ENCODE data around the gene VWA3A. TPM values are rescaled to one million over a fixed set of nuclear protein-coding genes. Genes with fewer than 3 reads are reported as not detected.

Gene VWA3A
- total RNA-seq, 2 experiments from 2014 or later = not detected

DNA sequence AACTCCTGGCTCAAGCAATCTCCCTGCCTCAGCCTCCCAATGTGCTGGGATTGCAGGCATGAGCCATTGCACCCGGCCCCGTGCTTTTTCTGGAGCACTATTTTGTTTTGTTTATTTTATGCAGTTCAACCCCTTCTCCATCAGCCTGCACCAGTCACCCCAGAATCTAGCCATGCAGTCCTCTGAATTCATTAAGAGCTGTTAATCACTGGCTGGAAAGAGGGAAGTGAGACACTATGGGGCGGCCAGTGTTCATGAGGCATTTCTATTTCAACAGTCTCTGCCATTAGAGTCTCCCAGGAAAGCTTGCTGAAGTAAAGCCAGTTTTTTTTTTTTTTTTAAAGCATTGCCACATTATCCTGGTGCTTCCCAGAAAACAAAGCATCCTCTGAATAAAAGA is 1.7 kb downstream of the VWA3A start:
- Histone ChIP-seq H3K4me2 (ENCODE audit: low read length) (no peak overlapping the region), H3K79me2 (ENCODE audit: insufficient read depth, low read depth, low read length) (no peaks in the 10 kb centered on the region), H3K4me1 (ENCODE audit: insufficient read depth, low read length, poor library complexity, severe bottlenecking) (no peaks in the 10 kb centered on the region), H3K36me3 (ENCODE audit: insufficient read depth, low read length) (no peaks in the 10 kb centered on the region), H3K27ac (ENCODE audit: low read depth, low read length, poor library complexity, severe bottlenecking) (no peak overlapping the region), H4K20me1 (ENCODE audit: insufficient read depth, low read length) (no peaks in the 10 kb centered on the region), H3K9me2 (ENCODE audit: insufficient read depth, low read length) (no peaks in the 10 kb centered on the region), H3K9me3 (ENCODE audit: low read length) (no peaks in the 10 kb centered on the region), H2AFZ (ENCODE audit: low read length) (no peak overlapping the region), H3K4me3 (ENCODE audit: low read depth, low read length, poor library complexity, severe bottlenecking) (no peak overlapping the region)
- intact Hi-C loops (cut with micrococcal nuclease; ENCODE audit: unreplicated experiment) = no loop called here
- BruUV-seq (replicated peaks) = no TSS peak
- POLR2A ChIA-PET = interaction anchor here (0.7 to 1.3 kb wide), 3 partner anchors 8 to 94 kb away, joined by 3 to 4 read pairs (median 3); no protein-coding TSS in a partner anchor
- CTCF ChIA-PET (ENCODE audit: unreplicated experiment) = interaction anchor here (0.6 kb wide), 1 partner anchor 17 kb away, joined by 3 read pairs; no protein-coding TSS in a partner anchor
- TF ChIP-seq EZH2phosphoT487 (IDR thresholded peaks at IDR 0.05; ENCODE audit: borderline replicate concordance, low read depth, low read length) (no peak), CTCF (conservative IDR thresholded peaks at IDR 0.05; ENCODE audit: low read length) (no peak)
- DNase-seq (ENCODE audit: low spot score) = no peak

GRCh38 chr16:22098405-22099255 is 6.3 kb downstream of the VWA3A start:
- Histone ChIP-seq H2AFZ (ENCODE audit: low read length) (peak overlapping the region; percentile 35; the same call in 1 of the 2 replicates), H3K27ac (ENCODE audit: low read depth, low read length, poor library complexity, severe bottlenecking) (no peak overlapping the region), H3K36me3 (ENCODE audit: insufficient read depth, low read length) (no peaks in the 10 kb centered on the region), H3K4me2 (ENCODE audit: low read length) (peak overlapping the region; percentile 36; the same call in 1 of the 2 replicates), H3K9me3 (ENCODE audit: low read length) (no peaks in the 10 kb centered on the region), H4K20me1 (ENCODE audit: insufficient read depth, low read length) (no peaks in the 10 kb centered on the region), H3K4me1 (ENCODE audit: insufficient read depth, low read length, poor library complexity, severe bottlenecking) (no peaks in the 10 kb centered on the region), H3K4me3 (ENCODE audit: low read depth, low read length, poor library complexity, severe bottlenecking) (peak overlapping the region; percentile 22), H3K9me2 (ENCODE audit: insufficient read depth, low read length) (no peaks in the 10 kb centered on the region), H3K79me2 (ENCODE audit: insufficient read depth, low read depth, low read length) (no peaks in the 10 kb centered on the region)
- intact Hi-C loops (cut with micrococcal nuclease; ENCODE audit: unreplicated experiment) = loop anchor here (5.0 kb wide), 2 partner anchors 89 to 96 kb away; partner anchors contain the start of gene PDZD9
- BruUV-seq (replicated peaks) = no TSS peak
- no peak for TF ChIP-seq EZH2phosphoT487 (IDR thresholded peaks at IDR 0.05; ENCODE audit: borderline replicate concordance, low read depth, low read length)
- peak; percentile 89 for TF ChIP-seq CTCF (conservative IDR thresholded peaks at IDR 0.05; ENCODE audit: low read length)
- peak; percentile 76 for DNase-seq (ENCODE audit: low spot score)
- ChIA-PET POLR2A (interaction anchor here (0.6 to 1.0 kb wide), 3 partner anchors 93 to 117 kb away, joined by 4 to 5 read pairs (median 5); no protein-coding TSS in a partner anchor), CTCF (ENCODE audit: unreplicated experiment) (no interaction called here)
